GM10847 (cell line): ENCODE data around the gene ACADM.

Source experiments
- POLR2A ChIP-seq: IDR thresholded peaks from 2 replicates; pipeline ENCODE4 v1.6.1; 2011; ENCODE audit not compliant: insufficient read length; ENCODE audit errors: extremely low read depth

Gene ACADM

GRCh38 chr1:75791022-75791421 is 66.5 kb downstream of the ACADM start:
- no peak for TF ChIP-seq POLR2A

DNA sequence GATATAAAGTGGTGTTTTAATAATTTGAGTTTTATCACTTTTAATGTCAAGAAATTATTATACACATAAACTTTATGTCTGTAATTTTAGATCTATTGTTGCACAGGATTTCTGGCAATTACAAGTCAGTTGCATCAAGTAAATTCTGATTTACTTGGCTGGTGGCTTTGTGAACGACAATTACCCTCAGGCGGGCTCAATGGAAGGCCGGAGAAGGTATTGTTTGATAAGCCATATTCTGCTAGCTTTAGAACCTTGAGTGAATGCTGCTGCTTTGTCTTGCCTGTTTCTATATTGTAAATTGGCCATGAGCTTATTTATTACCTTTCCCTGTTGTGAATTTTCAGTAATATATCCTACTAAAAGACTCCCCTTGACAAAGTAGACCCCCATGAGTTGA is 67.6 kb downstream of the ACADM start:
- TF ChIP-seq POLR2A: no peak

DNA sequence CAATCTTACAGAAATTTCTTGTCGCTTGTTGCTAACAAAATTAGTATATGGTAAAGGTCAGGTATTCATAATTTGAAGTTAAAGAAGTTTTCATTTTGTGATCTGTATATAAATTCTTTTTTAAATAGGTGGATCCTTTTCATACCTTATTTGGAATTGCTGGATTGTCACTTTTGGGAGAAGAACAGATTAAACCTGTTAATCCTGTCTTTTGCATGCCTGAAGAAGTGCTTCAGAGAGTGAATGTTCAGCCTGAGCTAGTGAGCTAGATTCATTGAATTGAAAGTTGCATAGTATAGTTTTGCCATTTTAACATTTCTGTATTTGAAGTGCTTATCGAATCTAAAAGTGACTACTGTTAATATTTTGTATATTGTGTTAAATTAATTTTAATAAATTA is 69.9 kb downstream of the ACADM start:
- no peak for TF ChIP-seq POLR2A

DNA sequence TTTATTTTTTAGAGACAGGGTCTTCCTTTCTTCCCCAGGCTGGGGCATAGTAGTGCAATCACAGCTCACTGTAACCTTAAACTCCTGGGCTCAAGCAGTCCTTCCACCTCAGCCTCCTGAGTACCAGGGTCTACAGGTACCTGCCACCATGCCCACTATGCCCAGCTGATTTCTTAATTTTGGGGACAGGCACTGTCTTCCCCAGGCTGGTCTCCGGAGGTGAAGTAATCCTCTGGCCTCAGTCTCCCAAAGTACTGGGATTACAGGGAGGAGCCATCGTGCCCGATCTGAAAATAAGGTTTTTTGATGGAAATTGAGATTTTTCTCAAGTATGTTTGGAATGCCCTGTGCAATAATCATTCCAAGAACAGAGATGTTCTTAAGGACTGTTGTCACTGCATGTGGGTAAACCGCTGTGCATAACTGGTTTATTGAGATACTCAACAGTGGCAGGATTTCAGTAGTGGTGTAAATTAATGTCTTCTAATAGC is 71.2 kb downstream of the ACADM start:
- no peak for TF ChIP-seq POLR2A

- TF ChIP-seq POLR2A: no peak
Measured at GRCh38 chr1:75796376-75797272, 72.1 kb downstream of the ACADM start, which contains the start of gene MSH4. TSS of gene MSH4 (plus strand) at chr1:75796882. CDS start at chr1:75796986, 104 bp downstream.

- TF ChIP-seq POLR2A: no peak
Measured at GRCh38 chr1:75797273-75797588, 72.7 kb downstream of the ACADM start.

DNA sequence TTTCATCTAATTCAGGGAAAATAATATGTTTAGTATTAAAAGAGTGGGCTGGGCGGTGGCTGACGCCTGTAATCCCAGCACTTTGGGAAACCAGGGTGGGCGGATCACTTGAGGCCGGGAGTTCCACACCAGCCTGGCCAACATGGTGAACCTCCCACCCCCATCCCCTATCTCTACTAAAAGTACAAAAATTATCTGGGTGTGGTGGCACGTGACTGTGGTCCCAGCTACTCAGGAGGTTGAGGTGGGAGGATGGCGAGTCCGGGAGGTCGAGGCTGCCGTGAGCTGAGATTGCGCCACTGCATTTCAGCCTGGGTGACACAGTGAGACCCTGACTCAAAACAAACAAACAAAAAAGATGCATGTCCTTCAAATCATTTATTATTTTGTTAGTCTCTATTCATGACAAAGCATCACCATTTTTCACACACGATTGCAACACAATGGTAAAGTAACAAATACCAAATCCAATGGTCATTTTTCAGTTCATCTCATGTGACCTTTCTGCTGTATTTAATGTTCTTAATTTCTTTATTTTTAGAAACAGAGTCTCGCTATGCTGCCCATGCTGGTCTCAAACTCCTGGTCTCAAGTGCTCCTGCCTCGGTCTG is 73.2 kb downstream of the ACADM start:
- no peak for TF ChIP-seq POLR2A

- TF ChIP-seq POLR2A: no peak
Measured at GRCh38 chr1:75808921-75809320, 84.4 kb downstream of the ACADM start.

- TF ChIP-seq POLR2A: no peak
Measured at GRCh38 chr1:75811211-75811981, 86.9 kb downstream of the ACADM start.

- TF ChIP-seq POLR2A: no peak
Measured at GRCh38 chr1:75812065-75812464, 87.6 kb downstream of the ACADM start.
